Stimulated activated naive CD4-positive, alpha-beta T cell treated with Interleukin-2 at 50 U/mL for 16 hours (primary cell): ENCODE results near the gene ARAF.
A peak's percentile ranks its signal among the peaks of the same experiment; 100 is the strongest.

Source experiments
- DNase-seq: peaks from one replicate; lab custom pipeline; 2025; lab: John Stamatoyannopoulos, UW

Gene ARAF

DNA sequence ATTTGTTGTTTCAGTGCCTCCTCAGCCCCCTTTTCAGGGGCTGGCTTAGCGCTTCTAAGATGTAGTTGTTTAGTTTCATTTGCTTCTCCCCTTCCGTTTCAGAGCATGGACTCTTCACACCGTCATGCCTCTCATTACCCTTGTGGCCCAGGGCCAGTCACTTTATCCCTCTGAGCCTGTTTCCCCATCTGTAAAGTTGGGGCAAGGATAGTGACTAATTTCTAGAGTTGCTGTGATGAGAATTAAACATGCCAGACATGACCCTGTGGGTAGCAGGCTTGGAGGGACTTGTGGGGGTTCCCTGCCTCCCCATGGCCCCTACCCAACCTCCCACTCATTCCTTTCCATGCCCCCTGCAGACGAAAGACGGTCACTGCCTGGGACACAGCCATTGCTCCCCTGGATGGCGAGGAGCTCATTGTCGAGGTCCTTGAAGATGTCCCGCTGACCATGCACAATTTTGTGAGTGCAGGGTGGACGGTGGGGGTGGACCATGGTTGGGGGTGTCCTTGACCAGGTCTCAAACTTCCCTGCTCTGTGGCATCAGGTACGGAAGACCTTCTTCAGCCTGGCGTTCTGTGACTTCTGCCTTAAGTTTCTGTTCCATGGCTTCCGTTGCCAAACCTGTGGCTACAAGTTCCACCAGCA, 3.6 kb downstream of the ARAF start:
- no peak for DNase-seq

DNA sequence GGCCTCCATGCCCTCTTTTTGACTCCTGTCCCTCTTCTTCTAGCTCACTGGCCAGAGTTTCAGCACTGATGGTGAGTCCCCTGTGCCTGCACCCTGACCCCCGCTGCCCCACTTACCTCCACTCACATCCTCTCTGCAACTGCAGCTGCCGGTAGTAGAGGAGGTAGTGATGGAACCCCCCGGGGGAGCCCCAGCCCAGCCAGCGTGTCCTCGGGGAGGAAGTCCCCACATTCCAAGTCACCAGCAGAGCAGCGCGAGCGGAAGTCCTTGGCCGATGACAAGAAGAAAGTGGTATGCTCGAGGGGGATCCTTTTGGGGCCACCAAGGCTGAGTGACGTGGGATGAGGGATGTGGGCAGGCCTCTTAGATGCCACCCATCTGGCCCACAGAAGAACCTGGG, 5.8 kb downstream of the ARAF start:
- no peak for DNase-seq

GRCh38 chrX:47568656-47569295, 7.8 kb downstream of the ARAF start:
- peak; percentile 9 for DNase-seq

GRCh38 chrX:47570794-47571193, 9.8 kb downstream of the ARAF start:
- DNase-seq, result no peak

DNA sequence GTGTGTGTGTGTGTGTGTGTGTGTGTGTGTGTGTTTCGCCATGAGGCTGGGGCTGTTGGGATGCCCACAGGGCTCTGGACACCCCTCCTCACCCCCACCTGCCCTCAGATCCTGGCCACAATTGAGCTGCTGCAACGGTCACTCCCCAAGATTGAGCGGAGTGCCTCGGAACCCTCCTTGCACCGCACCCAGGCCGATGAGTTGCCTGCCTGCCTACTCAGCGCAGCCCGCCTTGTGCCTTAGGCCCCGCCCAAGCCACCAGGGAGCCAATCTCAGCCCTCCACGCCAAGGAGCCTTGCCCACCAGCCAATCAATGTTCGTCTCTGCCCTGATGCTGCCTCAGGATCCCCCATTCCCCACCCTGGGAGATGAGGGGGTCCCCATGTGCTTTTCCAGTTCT, 10.2 kb downstream of the ARAF start:
- no peak for DNase-seq

DNA sequence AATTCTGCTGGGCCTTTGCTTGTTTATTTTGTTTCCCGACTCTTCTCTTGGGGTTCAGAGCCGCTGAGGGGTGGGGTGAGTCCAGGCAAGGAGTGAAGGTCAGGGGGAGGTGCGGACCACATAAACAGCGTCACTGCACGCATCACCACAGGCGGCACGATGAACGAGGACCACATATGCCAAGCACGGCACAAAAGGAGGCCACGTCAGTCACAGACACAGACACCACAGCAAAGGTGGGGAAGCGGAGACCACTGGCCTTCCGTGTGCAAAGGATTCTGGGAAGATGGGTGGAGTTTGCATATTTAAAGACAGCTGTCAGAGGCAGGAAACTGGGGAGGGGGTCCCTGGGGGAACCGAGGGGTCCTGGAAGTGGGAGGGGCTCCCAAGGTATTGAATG, 10.9 kb downstream of the ARAF start:
- DNase-seq, result no peak

DNA sequence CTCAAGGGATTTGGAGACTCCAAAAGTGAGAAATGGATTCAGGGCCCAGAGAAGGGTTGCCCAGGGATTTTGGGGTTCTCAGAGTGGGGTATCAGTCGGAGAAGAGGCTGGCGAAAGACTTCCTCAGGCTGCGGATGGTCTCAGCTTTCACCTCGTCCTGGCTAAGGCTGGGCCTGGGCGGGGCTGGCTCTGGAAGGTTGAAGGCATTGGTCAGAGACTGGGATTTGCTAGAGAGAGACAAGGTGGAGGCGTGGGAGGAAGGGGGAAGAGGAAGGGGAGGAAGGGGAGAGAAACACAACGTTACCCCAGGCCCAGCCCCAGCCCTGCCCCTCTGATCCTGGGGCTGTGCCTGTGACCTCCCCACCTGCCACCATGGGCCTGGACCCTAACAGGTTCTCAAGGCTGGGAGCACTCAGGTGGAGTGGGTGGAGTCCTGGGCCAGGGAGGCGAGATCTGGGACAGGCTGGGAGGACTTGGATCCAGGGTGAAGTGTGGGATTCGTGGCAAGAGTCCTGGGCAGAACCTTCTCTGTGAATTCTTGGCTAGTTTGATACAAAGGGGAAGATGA, 11.9 kb downstream of the ARAF start:
- DNase-seq, result no peak

DNA sequence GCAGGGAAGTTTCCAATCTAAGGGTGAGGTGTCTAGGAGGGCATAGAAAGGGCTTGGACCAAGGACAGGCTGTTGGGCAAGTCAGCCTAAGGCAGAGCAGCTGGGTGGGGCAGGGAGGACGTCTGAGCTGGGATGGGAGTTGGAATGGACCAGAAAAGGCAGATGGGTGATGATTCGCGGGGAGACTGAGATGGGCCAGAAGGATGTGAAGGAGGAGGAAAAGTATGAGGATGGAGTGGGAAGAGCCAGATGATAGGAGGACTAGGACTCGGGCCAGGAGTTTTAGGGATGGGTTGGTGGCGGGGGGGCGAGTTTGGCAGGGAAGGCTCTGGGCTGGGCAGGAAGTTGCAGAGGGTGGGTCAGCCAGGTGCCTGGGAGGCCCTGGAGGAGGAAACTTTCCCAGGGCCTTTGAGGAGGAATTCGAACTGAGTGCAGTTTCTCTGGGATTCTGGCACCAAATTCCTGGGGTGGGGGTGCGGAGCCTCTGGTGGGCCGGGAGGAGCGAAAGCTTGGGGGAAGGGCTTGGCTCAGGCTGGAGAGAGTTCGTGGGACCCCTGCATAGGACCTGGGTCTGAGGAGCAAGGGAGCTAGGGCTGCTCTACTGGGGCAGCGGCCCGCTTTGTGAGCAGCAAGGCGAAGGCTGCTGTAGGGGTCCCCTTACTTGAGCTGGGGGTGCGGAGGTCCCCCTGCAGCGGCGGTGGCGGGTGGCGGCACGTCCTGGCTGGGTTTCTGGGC, 12.5 kb downstream of the ARAF start:
- DNase-seq, result no peak

DNA sequence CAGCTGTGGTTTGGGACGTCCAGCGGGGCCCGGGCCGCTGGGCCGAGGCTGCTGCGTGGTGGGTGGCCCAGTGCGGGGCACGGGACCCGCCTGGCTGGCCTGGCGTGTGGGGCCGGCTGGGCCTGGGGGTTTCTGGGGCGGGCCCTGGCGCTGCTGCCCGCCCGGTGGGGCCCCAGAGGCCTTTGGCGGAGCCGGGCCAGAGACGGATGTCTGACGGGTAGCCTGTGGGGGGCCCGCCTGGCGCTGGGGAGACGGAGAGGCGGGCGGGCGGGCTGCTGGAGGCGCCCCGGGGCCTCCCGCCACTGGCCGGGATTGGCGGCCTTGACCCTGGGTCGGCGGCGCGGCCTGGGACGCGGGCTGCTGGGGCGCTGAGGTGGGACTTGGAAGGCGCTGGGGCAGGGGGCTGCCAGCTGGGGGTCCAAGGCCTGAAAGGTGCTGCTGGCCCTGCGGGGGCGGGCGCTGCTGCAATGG, 13.1 kb downstream of the ARAF start:
- no peak for DNase-seq

DNA sequence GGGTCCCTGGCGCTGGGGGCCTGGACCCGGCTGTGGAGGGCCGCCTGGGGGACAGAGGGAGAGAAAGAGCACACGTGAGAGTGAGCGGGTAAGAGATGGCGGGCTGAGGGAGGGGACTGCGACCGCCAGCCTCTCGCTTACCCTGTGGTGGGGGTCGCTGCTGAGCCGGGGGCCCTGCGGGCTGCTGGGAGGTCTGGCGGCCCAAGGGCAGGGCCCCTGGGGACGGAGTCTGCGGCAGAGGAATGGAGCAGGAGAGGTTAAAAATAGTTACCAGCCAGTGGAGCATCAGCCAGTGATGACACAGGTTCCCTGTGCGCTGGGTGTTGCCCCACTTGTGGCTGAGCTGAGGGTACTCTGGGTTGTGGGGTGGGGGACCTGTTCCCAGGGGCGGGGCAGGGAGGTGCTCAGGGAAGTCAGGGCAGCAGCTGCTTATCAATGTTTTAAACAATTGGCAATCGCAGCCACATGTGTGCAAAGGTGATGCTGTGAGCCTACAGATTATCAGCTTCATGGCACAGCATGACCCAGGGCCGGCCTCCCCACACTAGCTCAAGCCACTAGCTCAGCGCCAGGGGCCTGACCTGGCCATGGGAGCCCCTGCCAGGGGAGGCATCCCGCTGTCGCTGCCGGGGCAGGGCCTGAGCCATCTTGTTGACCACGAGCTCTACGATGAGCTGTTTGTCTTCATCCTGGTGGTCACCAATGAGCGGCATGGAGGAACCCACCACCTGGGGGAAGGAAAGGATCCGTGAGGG, 13.7 kb downstream of the ARAF start:
- no peak for DNase-seq

DNA sequence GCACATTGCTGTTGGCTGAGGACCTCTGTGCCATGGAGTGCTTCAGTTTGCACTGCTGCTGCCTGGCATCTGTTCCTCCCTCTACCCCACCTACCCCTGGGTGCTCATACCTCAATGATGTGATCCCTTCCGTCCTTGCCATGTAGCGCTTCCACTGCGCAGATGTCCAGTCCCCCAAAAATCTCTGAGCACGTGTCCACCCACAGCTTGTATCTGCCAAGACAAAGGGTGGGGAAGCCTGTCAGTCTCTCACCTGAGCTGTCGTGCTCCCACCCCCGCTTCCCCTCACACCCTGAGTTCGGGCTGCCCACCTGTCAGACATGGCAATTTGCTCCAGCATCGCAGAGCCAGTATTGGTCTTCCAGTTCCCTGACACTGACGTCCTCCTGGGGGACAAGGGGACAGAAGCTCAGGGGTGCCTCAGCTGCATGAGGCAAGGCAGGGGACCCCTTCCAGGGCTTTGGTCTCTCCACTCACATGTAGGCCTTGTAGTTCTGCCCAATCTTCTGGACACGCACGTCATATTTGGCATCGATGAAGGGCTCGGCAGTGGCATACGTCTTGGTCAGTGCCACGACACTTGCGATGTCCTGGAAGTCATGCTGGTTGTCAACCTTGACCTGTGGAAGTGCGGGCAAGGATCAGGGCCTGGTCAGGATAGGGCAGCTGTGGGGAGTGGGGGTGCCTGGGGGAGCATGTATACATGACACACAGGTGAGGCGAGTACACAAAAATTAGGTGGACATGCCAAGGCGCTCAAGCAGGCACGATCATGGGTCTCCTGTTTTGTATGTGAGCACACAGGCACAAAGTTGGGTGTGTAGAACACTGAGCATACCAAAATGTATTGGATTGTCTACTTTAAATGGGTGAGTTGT, 15.3 kb downstream of the ARAF start:
- DNase-seq, result no peak

- no peak for DNase-seq
These were observed 16.4 kb downstream of the ARAF start for GRCh38 chrX:47577424-47577823.

DNA sequence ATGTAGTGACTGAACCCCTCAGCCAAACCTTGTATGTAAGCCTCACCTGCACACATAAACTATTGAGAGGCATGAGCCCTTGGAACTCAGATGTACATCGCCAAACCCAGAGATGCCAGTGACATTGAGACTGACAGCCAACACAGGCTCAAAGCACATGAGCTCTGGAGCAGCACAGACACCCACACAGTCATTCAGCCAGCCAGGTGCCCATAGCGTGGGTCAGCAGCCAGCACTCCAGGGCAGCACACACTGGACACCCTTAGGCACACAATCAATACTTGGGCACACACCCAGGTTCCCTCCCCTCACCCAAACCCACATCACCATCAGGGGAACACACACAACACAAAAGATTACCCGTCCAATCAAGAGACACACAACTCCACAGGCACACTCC, 16.9 kb downstream of the ARAF start:
- no peak for DNase-seq

DNA sequence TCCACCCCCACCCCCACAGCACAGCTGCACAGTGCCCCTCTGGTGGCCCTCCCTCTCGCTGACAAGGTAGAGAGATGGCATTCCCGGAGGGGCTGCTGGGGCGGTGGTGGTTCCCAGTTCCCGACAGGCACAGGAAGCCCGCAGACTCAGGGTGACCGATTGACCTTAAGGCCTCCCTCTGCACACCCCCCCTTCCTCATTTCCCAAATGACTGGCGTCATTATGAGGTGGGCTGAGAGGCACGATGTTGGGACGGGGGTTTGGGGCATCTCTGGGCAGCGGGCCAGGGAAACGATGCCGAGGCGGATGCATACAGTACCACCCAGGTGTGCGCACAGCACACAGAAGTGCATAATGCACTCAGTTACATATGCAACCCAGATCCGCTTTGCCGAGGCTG, 17.7 kb downstream of the ARAF start:
- DNase-seq, result no peak

GRCh38 chrX:47579537-47579936, 18.5 kb downstream of the ARAF start:
- DNase-seq, result peak; percentile 58

GRCh38 chrX:47581731-47582647, 21.0 kb downstream of the ARAF start, which contains the start of gene TIMP1:
TIMP1 (plus strand) TSS chrX:47582436; CDS start chrX:47583416, 980 bp downstream.
- peak; percentile 82 for DNase-seq

GRCh38 chrX:47583240-47583861, 22.3 kb downstream of the ARAF start:
- no peak for DNase-seq

DNA sequence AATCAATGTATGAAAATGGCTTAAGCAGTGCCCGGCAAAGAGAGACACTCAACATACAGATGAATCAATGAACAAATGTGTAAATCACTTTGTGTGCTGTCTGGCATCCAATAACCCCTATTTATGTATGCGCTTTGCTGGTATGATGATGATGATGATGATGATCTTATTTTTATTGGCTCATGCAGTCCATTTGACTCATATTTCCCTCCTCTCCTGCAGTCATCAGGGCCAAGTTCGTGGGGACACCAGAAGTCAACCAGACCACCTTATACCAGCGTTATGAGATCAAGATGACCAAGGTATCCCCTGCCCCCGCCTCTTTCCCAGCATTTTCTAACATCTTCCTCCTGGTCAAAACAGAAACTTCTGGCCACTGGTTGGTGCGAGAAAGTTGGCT, 23.7 kb downstream of the ARAF start:
- no peak for DNase-seq

GRCh38 chrX:47585273-47585672, 24.3 kb downstream of the ARAF start:
- DNase-seq, result no peak
